ENCODE measurements around the gene EBI3.
"Not testable (repeated sequence)": the region's sequence is repeated elsewhere in the genome, so short reads cannot be mapped to it uniquely, and the experiment has no call there.

The EBI3 gene

GRCh38 chr19:4278010-4278409, 48.7 kb downstream of the EBI3 start:
- TF ChIP-seq CTCF (conservative IDR thresholded peaks at IDR 0.05; ENCODE audit: control insufficient read depth, insufficient read depth, low read depth, low read length), result no peak

GRCh38 chr19:4278419-4279266, 49.3 kb downstream of the EBI3 start, which contains the start of gene SHD:
SHD (plus strand) TSS chr19:4279266; CDS start chr19:4280064, 798 bp downstream.
- no peak within 1 kb of the TSS for H3K4me3 ChIP-seq (ENCODE audit: control insufficient read depth, low read depth, low read length)
- DNase-seq (ENCODE audit: low read depth), result no peak
- TF ChIP-seq CTCF (conservative IDR thresholded peaks at IDR 0.05; ENCODE audit: control insufficient read depth, insufficient read depth, low read depth, low read length), result no peak

More at GRCh38 chr19:4278010-4278409, 48.7 kb downstream of the EBI3 start:
- H3K4me3 ChIP-seq (ENCODE audit: control insufficient read depth, low read depth, low read length), result no peak overlapping the region
- DNase-seq (ENCODE audit: low read depth), result no peak

GRCh38 chr19:4279267-4279529, 49.9 kb downstream of the EBI3 start:
- no peak overlapping the region for H3K4me3 ChIP-seq (ENCODE audit: control insufficient read depth, low read depth, low read length)
- no peak for DNase-seq (ENCODE audit: low read depth)
- no peak for TF ChIP-seq CTCF (conservative IDR thresholded peaks at IDR 0.05; ENCODE audit: control insufficient read depth, insufficient read depth, low read depth, low read length)

- no peak overlapping the region for H3K4me3 ChIP-seq (ENCODE audit: control insufficient read depth, low read depth, low read length)
- DNase-seq (ENCODE audit: low read depth), result no peak
- no peak for TF ChIP-seq CTCF (conservative IDR thresholded peaks at IDR 0.05; ENCODE audit: control insufficient read depth, insufficient read depth, low read depth, low read length)
These were observed 50.5 kb downstream of the EBI3 start for GRCh38 chr19:4279530-4280422.

- H3K4me3 ChIP-seq (ENCODE audit: control insufficient read depth, low read depth, low read length), result no peak overlapping the region
- DNase-seq (ENCODE audit: low read depth), result no peak
- no peak for TF ChIP-seq CTCF (conservative IDR thresholded peaks at IDR 0.05; ENCODE audit: control insufficient read depth, insufficient read depth, low read depth, low read length)
These were observed 55.0 kb downstream of the EBI3 start for GRCh38 chr19:4284176-4284958.

GRCh38 chr19:4284974-4285373, 55.7 kb downstream of the EBI3 start:
- H3K4me3 ChIP-seq (ENCODE audit: control insufficient read depth, low read depth, low read length), result no peak overlapping the region
- no peak for DNase-seq (ENCODE audit: low read depth)
- TF ChIP-seq CTCF (conservative IDR thresholded peaks at IDR 0.05; ENCODE audit: control insufficient read depth, insufficient read depth, low read depth, low read length), result no peak

- H3K4me3 ChIP-seq (ENCODE audit: control insufficient read depth, low read depth, low read length); DNase-seq (ENCODE audit: low read depth): not testable (repeated sequence)
These were observed 56.8 kb downstream of the EBI3 start for GRCh38 chr19:4286141-4286540.

Measured in fibroblast of mammary gland (primary cell).